ENCODE measurements around the gene CSNK1E.

Gene CSNK1E

GRCh38 chr22:38327805-38328204 is 10.6 kb upstream of the CSNK1E start (continued):
- TF ChIP-seq ZFP3 (CRISPR knock-in tag; IDR thresholded peaks at IDR 0.05): no peak
- no peak for TF ChIP-seq TOX (CRISPR knock-in tag; IDR thresholded peaks at IDR 0.05; ENCODE audit: borderline replicate concordance)
- TF ChIP-seq OSR1 (CRISPR knock-in tag; IDR thresholded peaks at IDR 0.05): no peak
- no peak for TF ChIP-seq ZC3H10 (CRISPR knock-in tag; IDR thresholded peaks at IDR 0.05)

DNA sequence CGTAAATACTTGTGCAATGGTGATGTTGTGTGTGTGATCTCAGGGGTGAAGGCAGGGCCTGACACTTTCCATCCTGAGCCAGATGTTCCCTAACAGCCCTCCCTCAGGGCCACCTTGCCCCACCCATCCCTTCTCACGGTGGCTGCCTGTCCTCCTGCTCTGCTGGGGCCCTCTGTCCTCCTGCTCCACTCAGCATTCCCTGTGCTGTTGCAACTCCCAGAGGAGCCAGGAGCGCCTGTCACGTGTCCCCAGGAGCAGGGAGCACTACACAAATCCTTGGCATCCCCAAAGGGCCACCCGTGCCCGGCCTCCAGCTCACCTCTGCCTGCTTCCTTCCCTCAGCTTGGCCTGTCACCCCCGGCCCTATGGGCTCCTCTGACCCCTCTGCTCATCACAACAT is 10.2 kb upstream of the CSNK1E start:
- ATAC-seq: peak; percentile 46; the same call in 1 of the 3 replicates
- TF ChIP-seq CSRNP3 (CRISPR knock-in tag; IDR thresholded peaks at IDR 0.05): no peak
- no peak for TF ChIP-seq RARB (CRISPR knock-in tag; IDR thresholded peaks at IDR 0.05)
- no peak for TF ChIP-seq GLIS3 (CRISPR knock-in tag; IDR thresholded peaks at IDR 0.05)
- TF ChIP-seq ZC3H10 (CRISPR knock-in tag; IDR thresholded peaks at IDR 0.05): no peak
- no peak for TF ChIP-seq PPARA (CRISPR knock-in tag; IDR thresholded peaks at IDR 0.05; ENCODE audit: borderline replicate concordance)
- TF ChIP-seq ARNTL (CRISPR knock-in tag; IDR thresholded peaks at IDR 0.05; ENCODE audit: borderline replicate concordance, low read depth): no peak

DNA sequence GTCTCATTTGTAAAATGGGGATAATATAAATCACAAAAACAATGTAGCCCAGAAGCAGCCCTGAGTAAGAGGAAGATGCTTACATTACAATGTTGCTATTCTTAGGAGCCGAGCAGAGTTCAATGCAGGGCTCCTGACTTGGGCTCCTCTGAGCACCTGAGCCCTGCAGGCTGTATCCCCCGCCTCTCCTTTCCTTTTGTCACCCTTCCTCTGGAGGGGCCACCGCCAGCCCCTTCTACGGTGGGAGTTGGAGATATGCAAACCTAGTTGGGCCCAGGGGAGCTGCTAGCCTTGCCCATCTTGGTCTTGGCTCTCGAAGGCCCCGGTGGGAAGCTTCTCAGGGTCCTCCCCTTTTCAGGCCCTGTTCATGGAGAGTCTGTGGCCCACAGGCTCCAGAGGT is 8.4 kb upstream of the CSNK1E start:
- no peak for ATAC-seq
- TF ChIP-seq ZFP3 (CRISPR knock-in tag; IDR thresholded peaks at IDR 0.05) (no peak), RARB (CRISPR knock-in tag; IDR thresholded peaks at IDR 0.05) (no peak), ARNTL (CRISPR knock-in tag; IDR thresholded peaks at IDR 0.05; ENCODE audit: borderline replicate concordance, low read depth) (no peak), ZFP30 (CRISPR knock-in tag; IDR thresholded peaks at IDR 0.05) (no peak), TOX (CRISPR knock-in tag; IDR thresholded peaks at IDR 0.05; ENCODE audit: borderline replicate concordance) (no peak), CSRNP3 (CRISPR knock-in tag; IDR thresholded peaks at IDR 0.05) (no peak), ZNF565 (CRISPR knock-in tag; conservative IDR thresholded peaks at IDR 0.05; ENCODE audit: low read depth) (no peak), TCF4 (CRISPR knock-in tag; IDR thresholded peaks at IDR 0.05; ENCODE audit: borderline replicate concordance) (no peak), SNAI2 (CRISPR knock-in tag; IDR thresholded peaks at IDR 0.05) (no peak), ZNF70 (CRISPR knock-in tag; IDR thresholded peaks at IDR 0.05) (no peak), BACH2 (CRISPR knock-in tag; IDR thresholded peaks at IDR 0.05; ENCODE audit: borderline replicate concordance) (no peak), ISL1 (CRISPR knock-in tag; IDR thresholded peaks at IDR 0.05) (no peak), ZC3H10 (CRISPR knock-in tag; IDR thresholded peaks at IDR 0.05) (no peak), GLIS3 (CRISPR knock-in tag; IDR thresholded peaks at IDR 0.05) (no peak), CSDC2 (CRISPR knock-in tag; IDR thresholded peaks at IDR 0.05) (no peak), OSR1 (CRISPR knock-in tag; IDR thresholded peaks at IDR 0.05) (no peak), ESRRG (CRISPR knock-in tag; IDR thresholded peaks at IDR 0.05) (no peak), PPARA (CRISPR knock-in tag; IDR thresholded peaks at IDR 0.05; ENCODE audit: borderline replicate concordance) (no peak)
- TF ChIP-seq, protein P1, sequence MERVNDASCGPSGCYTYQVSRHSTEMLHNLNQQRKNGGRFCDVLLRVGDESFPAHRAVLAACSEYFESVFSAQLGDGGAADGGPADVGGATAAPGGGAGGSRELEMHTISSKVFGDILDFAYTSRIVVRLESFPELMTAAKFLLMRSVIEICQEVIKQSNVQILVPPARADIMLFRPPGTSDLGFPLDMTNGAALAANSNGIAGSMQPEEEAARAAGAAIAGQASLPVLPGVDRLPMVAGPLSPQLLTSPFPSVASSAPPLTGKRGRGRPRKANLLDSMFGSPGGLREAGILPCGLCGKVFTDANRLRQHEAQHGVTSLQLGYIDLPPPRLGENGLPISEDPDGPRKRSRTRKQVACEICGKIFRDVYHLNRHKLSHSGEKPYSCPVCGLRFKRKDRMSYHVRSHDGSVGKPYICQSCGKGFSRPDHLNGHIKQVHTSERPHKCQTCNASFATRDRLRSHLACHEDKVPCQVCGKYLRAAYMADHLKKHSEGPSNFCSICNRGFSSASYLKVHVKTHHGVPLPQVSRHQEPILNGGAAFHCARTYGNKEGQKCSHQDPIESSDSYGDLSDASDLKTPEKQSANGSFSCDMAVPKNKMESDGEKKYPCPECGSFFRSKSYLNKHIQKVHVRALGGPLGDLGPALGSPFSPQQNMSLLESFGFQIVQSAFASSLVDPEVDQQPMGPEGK (CRISPR knock-in tag; IDR thresholded peaks at IDR 0.05; ENCODE audit: borderline replicate concordance): no peak
- TF ChIP-seq, protein P2, sequence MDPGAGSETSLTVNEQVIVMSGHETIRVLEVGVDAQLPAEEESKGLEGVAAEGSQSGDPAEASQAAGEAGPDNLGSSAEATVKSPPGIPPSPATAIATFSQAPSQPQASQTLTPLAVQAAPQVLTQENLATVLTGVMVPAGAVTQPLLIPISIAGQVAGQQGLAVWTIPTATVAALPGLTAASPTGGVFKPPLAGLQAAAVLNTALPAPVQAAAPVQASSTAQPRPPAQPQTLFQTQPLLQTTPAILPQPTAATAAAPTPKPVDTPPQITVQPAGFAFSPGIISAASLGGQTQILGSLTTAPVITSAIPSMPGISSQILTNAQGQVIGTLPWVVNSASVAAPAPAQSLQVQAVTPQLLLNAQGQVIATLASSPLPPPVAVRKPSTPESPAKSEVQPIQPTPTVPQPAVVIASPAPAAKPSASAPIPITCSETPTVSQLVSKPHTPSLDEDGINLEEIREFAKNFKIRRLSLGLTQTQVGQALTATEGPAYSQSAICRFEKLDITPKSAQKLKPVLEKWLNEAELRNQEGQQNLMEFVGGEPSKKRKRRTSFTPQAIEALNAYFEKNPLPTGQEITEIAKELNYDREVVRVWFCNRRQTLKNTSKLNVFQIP (CRISPR knock-in tag; IDR thresholded peaks at IDR 0.05; ENCODE audit: borderline replicate concordance, low read depth): no peak

DNA sequence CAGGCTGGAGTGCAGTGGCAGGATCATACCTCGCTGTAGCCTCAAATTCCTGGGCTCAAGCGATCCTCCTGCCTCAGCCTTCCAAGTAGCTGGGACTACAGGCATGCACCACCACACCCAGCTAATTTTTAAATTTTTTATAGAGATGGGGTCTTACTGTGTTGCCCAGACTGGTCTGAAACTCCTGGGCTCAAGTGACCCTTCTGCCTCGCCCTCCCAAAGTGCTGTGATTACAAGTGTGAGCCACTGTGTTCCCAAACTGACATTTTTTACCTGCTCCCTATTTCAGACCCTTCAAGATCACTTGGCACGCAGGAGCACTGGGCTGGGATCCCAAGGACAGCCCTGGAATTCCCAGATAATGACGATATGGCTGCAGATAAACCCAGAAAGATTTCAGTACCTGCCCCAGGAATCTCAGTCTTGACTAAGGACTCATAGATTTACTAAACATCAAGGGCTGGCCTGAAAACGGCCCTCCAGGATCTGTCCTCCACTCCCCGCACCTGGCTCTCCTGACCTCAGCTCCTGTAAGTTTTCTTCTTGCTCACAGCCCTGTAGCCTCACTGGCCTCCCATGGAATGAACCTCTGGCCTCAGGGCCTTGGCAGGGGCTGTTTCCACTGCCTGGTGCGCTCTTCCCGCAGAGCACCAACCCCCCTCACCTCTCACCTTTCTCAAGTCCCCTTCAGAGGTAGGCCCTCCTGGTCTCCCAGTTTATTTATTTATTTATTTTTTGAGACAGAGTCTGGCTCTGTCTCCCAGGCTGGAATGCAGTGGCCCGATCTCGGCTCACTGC is 3.6 kb upstream of the CSNK1E start:
- no peak for ATAC-seq
- no peak for TF ChIP-seq CSDC2 (CRISPR knock-in tag; IDR thresholded peaks at IDR 0.05)
- no peak for TF ChIP-seq TCF4 (CRISPR knock-in tag; IDR thresholded peaks at IDR 0.05; ENCODE audit: borderline replicate concordance)
- TF ChIP-seq, protein P2 (CRISPR knock-in tag; IDR thresholded peaks at IDR 0.05; ENCODE audit: borderline replicate concordance, low read depth): no peak
- TF ChIP-seq PPARA (CRISPR knock-in tag; IDR thresholded peaks at IDR 0.05; ENCODE audit: borderline replicate concordance): no peak
- TF ChIP-seq ESRRG (CRISPR knock-in tag; IDR thresholded peaks at IDR 0.05): no peak
- no peak for TF ChIP-seq ISL1 (CRISPR knock-in tag; IDR thresholded peaks at IDR 0.05)
- TF ChIP-seq TOX (CRISPR knock-in tag; IDR thresholded peaks at IDR 0.05; ENCODE audit: borderline replicate concordance): no peak
- TF ChIP-seq BACH2 (CRISPR knock-in tag; IDR thresholded peaks at IDR 0.05; ENCODE audit: borderline replicate concordance): no peak
- TF ChIP-seq, protein P1 (CRISPR knock-in tag; IDR thresholded peaks at IDR 0.05; ENCODE audit: borderline replicate concordance): no peak
- TF ChIP-seq CREB5 (CRISPR knock-in tag; IDR thresholded peaks at IDR 0.05; ENCODE audit: low read depth): no peak
- TF ChIP-seq SNAI2 (CRISPR knock-in tag; IDR thresholded peaks at IDR 0.05): no peak
- TF ChIP-seq ZNF70 (CRISPR knock-in tag; IDR thresholded peaks at IDR 0.05): no peak
- TF ChIP-seq ZNF8 (CRISPR knock-in tag; IDR thresholded peaks at IDR 0.05): no peak

Measured in SK-N-SH treated with all-trans-retinoic acid at 6 μM for 48 hours (cell line).